Loucy (cell line): Measurements from ENCODE around the gene OR2T8.

ENCODE experiments used
- EZH2phosphoT487 ChIP-seq: fragments of 200-600 bp; IDR thresholded peaks from 2 replicates; pipeline ENCODE4 v1.6.1; 2018; ENCODE audit warnings: antibody characterized with exemption, mild to moderate bottlenecking, moderate library complexity, borderline replicate concordance
- TF ChIP-seq, protein P1 (sequence below): fragments of 200-600 bp; sonication (generic); conservative IDR thresholded peaks from 2 replicates; pipeline ENCODE4 v1.5.1; 2014; ENCODE audit warnings: mild to moderate bottlenecking, antibody characterized with exemption, low read length

DNA sequence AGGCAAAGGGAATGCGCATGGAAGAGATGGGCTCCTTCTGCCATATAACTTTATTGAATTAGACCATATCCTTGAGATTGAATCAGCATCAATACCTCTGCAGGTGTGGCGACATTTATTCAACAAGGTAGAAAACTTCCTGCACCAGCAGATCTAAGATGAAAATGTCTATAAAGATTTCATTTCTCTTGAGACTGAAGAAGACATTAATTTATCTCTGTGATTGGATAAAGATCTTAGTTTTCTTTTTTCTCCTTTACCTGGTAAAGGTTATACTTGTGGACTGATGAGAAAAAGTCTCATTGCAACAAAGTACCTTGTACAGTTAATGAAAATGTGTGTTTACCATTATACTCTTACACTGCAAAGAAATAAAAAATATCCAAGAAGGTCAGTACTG is at the start of gene OR2T8:
- TF ChIP-seq, protein P1, sequence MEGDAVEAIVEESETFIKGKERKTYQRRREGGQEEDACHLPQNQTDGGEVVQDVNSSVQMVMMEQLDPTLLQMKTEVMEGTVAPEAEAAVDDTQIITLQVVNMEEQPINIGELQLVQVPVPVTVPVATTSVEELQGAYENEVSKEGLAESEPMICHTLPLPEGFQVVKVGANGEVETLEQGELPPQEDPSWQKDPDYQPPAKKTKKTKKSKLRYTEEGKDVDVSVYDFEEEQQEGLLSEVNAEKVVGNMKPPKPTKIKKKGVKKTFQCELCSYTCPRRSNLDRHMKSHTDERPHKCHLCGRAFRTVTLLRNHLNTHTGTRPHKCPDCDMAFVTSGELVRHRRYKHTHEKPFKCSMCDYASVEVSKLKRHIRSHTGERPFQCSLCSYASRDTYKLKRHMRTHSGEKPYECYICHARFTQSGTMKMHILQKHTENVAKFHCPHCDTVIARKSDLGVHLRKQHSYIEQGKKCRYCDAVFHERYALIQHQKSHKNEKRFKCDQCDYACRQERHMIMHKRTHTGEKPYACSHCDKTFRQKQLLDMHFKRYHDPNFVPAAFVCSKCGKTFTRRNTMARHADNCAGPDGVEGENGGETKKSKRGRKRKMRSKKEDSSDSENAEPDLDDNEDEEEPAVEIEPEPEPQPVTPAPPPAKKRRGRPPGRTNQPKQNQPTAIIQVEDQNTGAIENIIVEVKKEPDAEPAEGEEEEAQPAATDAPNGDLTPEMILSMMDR = no peak
- no peak for TF ChIP-seq EZH2phosphoT487
